ENCODE data around the gene OR6T1. TPM values are rescaled to one million over a fixed set of nuclear protein-coding genes. Genes with fewer than 3 reads are reported as not detected.

The OR6T1 gene
- total and polyA plus RNA-seq, 5 donors from 2014 or later, result not detected

- DNase-seq (no peak), ATAC-seq (ENCODE audit: low read depth in 2 of 2) (no peak)
- Mint-ChIP-seq H3K9me3 (peaks cover 0 to 2% (median 0%) of the 10 kb centered on the region in 7 donors), H3K4me3 (no peak overlapping the region), H3K36me3 (no peaks in the 10 kb centered on the region), H3K27me3 (no peaks in the 10 kb centered on the region), H3K27ac (no peak overlapping the region), H3K4me1 (no peaks in the 10 kb centered on the region)
- H3K4me1 ChIP-seq (ENCODE audit: control insufficient read depth, insufficient read depth, low read length, poor library complexity, severe bottlenecking), result no peaks in the 10 kb centered on the region
- no peaks in the 10 kb centered on the region for H3K27me3 ChIP-seq (ENCODE audit: control insufficient read depth, insufficient read depth, low read length)
- no peak overlapping the region for H3K4me3 ChIP-seq (ENCODE audit: low read depth, low read length)
- no peak overlapping the region for H3K27ac ChIP-seq (ENCODE audit: insufficient read depth, low read length, poor library complexity, severe bottlenecking)
- no peaks in the 10 kb centered on the region for H3K36me3 ChIP-seq (ENCODE audit: control insufficient read depth, insufficient read depth, low read length)
- H3K9me3 ChIP-seq (ENCODE audit: control insufficient read depth in 2 of 2, low read length in 2 of 2), result no peaks in the 10 kb centered on the region
These were observed 43.8 kb downstream of the OR6T1 start for GRCh38 chr11:123899792-123900191.

Other genes starting within 250 kb of the OR6T1 start
- 14.6 TPM for gene ZNF202, start 202.2 kb downstream of the OR6T1 start, total RNA-seq
- gene ZNF202, start 202.2 kb downstream of the OR6T1 start, polyA plus RNA-seq, result 1 to 10 TPM; 5.9 to 8.2 (median 7.2) TPM
- gene OR6X1, start 189.3 kb downstream of the OR6T1 start, total RNA-seq, result not detected
- gene OR6X1, start 189.3 kb downstream of the OR6T1 start, polyA plus RNA-seq, result not detected
- not detected for gene OR6M1, start 137.5 kb downstream of the OR6T1 start, total RNA-seq
- not detected for gene OR6M1, start 137.5 kb downstream of the OR6T1 start, polyA plus RNA-seq
- gene TMEM225, start 58.2 kb downstream of the OR6T1 start, total RNA-seq, result not detected
- gene TMEM225, start 58.2 kb downstream of the OR6T1 start, polyA plus RNA-seq, result not detected
- gene OR8D4, start 41.7 kb downstream of the OR6T1 start, total RNA-seq, result not detected
- gene OR8D4, start 41.7 kb downstream of the OR6T1 start, polyA plus RNA-seq, result not detected
- not detected for gene OR4D5, start 4.2 kb downstream of the OR6T1 start, total RNA-seq
- not detected for gene OR4D5, start 4.2 kb downstream of the OR6T1 start, polyA plus RNA-seq
- not detected for gene OR10S1, start 33.9 kb upstream of the OR6T1 start, total RNA-seq
- not detected for gene OR10S1, start 33.9 kb upstream of the OR6T1 start, polyA plus RNA-seq
- gene OR10G6, start 51.3 kb upstream of the OR6T1 start, total RNA-seq, result not detected
- gene OR10G6, start 51.3 kb upstream of the OR6T1 start, polyA plus RNA-seq, result not detected
- not detected for gene OR10G4, start 69.2 kb upstream of the OR6T1 start, total RNA-seq
- not detected for gene OR10G4, start 69.2 kb upstream of the OR6T1 start, polyA plus RNA-seq
- gene OR10G9, start 79.2 kb upstream of the OR6T1 start, total RNA-seq, result not detected
- not detected for gene OR10G9, start 79.2 kb upstream of the OR6T1 start, polyA plus RNA-seq
- not detected for gene OR10G8, start 83.0 kb upstream of the OR6T1 start, total RNA-seq
- not detected for gene OR10G8, start 83.0 kb upstream of the OR6T1 start, polyA plus RNA-seq
- not detected for gene OR10G7, start 97.5 kb upstream of the OR6T1 start, total RNA-seq
- gene OR10G7, start 97.5 kb upstream of the OR6T1 start, polyA plus RNA-seq, result not detected
- gene VWA5A, start 171.6 kb upstream of the OR6T1 start, total RNA-seq, result 6.9 TPM
- 10 to 100 TPM; 16.6 to 24.5 (median 19.0) TPM for gene VWA5A, start 171.6 kb upstream of the OR6T1 start, polyA plus RNA-seq
- gene OR10D3, start 239.5 kb upstream of the OR6T1 start, total RNA-seq, result not detected
- not detected for gene OR10D3, start 239.5 kb upstream of the OR6T1 start, polyA plus RNA-seq

Data from CD4-positive, CD25-positive, alpha-beta regulatory T cell (primary cell).